Superior temporal gyrus (tissue), 1 donor: ENCODE results near the gene RANBP3.
A peak's percentile ranks its signal among the peaks of the same experiment; 100 is the strongest.
"Not testable (repeated sequence)": the region's sequence is repeated elsewhere in the genome, so short reads cannot be mapped to it uniquely, and the experiment has no call there.

Source experiments
- DNase-seq: peaks from one replicate; pipeline ENCODE4 v3.0.0-alpha.2; 2016; ENCODE audit errors: extremely low spot score

RANBP3 gene

GRCh38 chr19:5967571-5967970 is 10.4 kb downstream of the RANBP3 start:
- no peak for DNase-seq

GRCh38 chr19:5966941-5967340 is 11.0 kb downstream of the RANBP3 start:
- DNase-seq, result no peak

GRCh38 chr19:5966215-5966614 is 11.7 kb downstream of the RANBP3 start:
- DNase-seq, result no peak

DNA sequence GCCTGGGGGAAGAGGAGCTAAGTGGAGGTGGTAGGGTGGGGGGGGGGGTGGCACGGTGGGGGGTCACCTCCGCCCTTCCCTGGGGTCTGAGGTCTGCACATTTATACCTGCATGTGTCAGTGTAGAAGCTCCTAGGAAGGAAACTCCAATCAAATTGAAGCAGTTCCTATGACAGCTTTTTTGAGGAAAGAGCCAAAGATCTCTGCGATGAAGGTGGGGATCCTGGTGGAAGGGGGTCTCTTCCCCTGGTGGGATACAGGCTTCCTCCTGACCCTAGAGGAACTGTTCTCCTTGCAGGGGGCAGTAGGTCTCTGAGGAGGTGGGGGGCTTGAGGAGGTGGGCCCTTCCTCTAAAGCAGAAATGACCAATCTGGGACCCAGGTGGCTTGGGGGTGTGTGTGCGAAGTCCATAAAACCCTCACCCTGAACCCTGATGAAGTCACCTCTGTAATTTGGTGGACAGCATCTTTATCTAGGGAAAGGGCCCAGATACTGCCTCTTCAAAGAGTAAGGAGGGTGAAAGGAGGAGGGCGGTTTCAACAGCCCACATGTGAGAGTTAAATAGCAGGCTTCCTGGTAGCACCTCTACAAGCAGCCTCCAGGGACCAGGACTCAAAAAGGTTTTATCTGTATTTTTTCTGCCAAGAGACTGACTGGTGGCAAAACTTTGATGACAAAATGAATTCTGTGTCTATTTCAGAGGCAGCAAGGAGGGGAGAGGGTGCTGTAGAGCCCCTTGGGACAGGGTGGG is 12.9 kb downstream of the RANBP3 start:
- DNase-seq, result no peak

GRCh38 chr19:5963855-5964254 is 14.1 kb downstream of the RANBP3 start:
- no peak for DNase-seq

DNA sequence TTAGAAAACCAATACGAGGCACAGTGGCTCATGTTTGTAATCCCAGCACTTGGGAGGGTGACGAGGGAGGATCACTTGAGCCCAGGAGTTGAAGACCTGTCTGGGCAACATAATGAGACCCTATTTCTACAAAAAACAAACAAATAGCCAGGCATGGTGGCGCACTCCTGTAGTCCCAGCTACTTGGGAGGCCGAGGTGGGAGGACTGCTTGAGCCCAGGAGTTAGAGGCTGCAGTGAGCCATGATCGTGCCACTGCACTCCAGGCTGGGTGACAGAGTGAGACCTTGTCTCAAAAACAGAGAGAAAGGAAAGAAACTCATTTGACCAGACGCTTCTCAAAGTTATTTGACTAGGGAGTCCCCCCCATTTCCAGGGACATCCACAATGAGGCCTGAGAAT is 14.7 kb downstream of the RANBP3 start:
- DNase-seq, result not testable (repeated sequence)

GRCh38 chr19:5961969-5962945 is 15.7 kb downstream of the RANBP3 start:
- DNase-seq, result no peak

DNA sequence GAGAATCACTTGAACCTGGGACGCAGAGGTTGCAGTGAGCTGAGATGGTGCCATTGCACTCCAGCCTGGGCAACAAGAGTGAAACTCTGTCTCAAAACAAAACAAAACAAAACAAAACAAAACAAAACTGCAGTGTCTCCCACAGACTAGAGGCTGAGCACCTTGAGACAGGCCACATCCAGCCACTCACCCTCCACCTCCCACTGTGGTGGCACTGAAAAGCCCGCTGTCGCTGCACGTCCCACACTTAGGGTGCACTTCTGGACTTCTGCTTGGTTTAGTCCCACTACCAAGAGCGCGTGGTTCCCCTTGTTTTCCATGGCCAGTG is 16.3 kb downstream of the RANBP3 start:
- DNase-seq, result not testable (repeated sequence)

- no peak for DNase-seq
Measured at GRCh38 chr19:5960005-5961001, 17.6 kb downstream of the RANBP3 start.

- no peak for DNase-seq
Measured at GRCh38 chr19:5959260-5960004, 18.5 kb downstream of the RANBP3 start.

- DNase-seq, result no peak
Measured at GRCh38 chr19:5958851-5959122, 19.2 kb downstream of the RANBP3 start.

GRCh38 chr19:5958074-5958850 is 19.7 kb downstream of the RANBP3 start:
- no peak for DNase-seq

DNA sequence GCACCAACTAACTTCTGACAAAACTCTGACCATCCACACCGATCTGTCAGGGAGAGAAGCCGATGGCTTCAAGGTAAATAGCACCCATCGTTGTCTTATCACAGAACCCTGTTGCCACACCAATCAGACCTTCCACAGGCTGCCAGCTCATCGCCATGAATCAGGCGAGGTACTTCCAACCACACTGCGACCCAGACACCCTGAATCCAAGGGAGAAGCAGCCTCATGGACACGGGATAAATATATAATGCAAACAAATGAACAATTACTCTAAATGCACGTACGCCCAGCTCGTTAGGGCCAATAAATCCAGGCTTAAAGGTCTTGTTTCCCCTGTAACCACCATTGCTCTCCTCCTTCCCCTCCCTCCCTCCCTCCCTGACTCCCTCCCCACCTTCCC is 20.8 kb downstream of the RANBP3 start:
- DNase-seq, result no peak

- no peak for DNase-seq
Measured at GRCh38 chr19:5956728-5957127, 21.2 kb downstream of the RANBP3 start.

DNA sequence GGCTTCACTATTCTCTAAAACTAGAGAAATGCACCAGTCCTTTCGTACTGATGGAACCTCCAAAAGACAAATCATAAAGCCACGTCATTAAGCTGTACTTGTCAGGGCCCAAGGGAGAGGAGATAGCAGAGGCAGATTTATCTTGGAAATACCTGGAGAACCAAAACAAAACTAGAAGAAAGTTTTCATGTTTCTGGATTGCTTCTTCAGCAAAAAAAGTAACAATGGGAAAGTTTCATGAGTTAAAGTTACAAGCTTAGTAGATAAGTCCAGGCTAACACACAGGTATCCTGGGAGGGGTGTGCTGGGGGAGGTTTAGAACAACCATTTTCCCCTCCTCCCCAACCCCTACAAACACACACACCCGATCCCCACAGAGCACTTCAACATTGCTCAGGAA is 21.6 kb downstream of the RANBP3 start:
- DNase-seq, result no peak

DNA sequence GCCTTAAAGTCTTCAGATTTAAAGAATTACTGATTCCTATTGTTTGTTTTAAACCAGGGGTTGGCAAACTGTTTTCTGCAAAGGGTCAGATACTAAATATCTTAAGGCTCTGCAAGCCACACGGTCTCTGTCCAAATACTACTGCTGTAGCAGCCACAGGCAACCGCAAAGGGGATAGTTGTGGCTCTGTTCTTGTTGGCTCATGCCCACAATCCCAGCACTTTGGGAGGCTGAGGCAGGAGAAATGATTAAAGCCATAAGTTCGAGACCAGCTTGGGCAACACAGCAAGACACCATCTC is 22.4 kb downstream of the RANBP3 start:
- no peak for DNase-seq

- DNase-seq, result no peak
Measured at GRCh38 chr19:5954293-5954692, 23.6 kb downstream of the RANBP3 start.

- DNase-seq, result peak; percentile 52
Measured at GRCh38 chr19:5953680-5954213, 24.2 kb downstream of the RANBP3 start.

GRCh38 chr19:5953030-5953589 is 24.8 kb downstream of the RANBP3 start:
- DNase-seq, result no peak
